Measurements from ENCODE around the gene BCAP31. TPM values are rescaled to one million over a fixed set of nuclear protein-coding genes. Genes with fewer than 3 reads are reported as not detected.

Gene BCAP31
- total RNA-seq, 1 experiment from 2014 or later: 150 TPM

GRCh38 chrX:153727123-153727931, 3.1 kb upstream of the BCAP31 start (continued):
- TF ChIP-seq E2F5 (CRISPR knock-in tag; IDR thresholded peaks at IDR 0.05) (no peak), GTF2I (CRISPR knock-in tag; conservative IDR thresholded peaks at IDR 0.05) (no peak), AR (CRISPR knock-in tag; IDR thresholded peaks at IDR 0.05) (no peak), ZNF281 (CRISPR knock-in tag; IDR thresholded peaks at IDR 0.05) (no peak), USF2 (CRISPR knock-in tag; IDR thresholded peaks at IDR 0.05) (no peak), SMAD4 (CRISPR knock-in tag; IDR thresholded peaks at IDR 0.05) (no peak)

GRCh38 chrX:153726286-153727122, 2.3 kb upstream of the BCAP31 start:
- ATAC-seq: peak; percentile 60
- H3K27ac Mint-ChIP-seq: peak overlapping the region; percentile 76
- POLR2A ChIA-PET: interaction anchor here (0.6 to 1.1 kb wide), 2 partner anchors 199 to 200 kb away, joined by 3 to 4 read pairs; partner anchors contain the start of gene ARHGAP4
- no peak for TF ChIP-seq KAT7 (CRISPR knock-in tag; IDR thresholded peaks at IDR 0.05; ENCODE audit: borderline replicate concordance)
- TF ChIP-seq NR1H2 (CRISPR knock-in tag; IDR thresholded peaks at IDR 0.05): peak; percentile 33; the same call in 1 of the 2 replicates
- 0 out of 2 replicates have a peak, but pooled peaks have one; percentile 33 for TF ChIP-seq NFE2L1 (CRISPR knock-in tag; IDR thresholded peaks at IDR 0.05)
- TF ChIP-seq RORB (CRISPR knock-in tag; IDR thresholded peaks at IDR 0.05): no peak
- TF ChIP-seq ZBTB21 (CRISPR knock-in tag; IDR thresholded peaks at IDR 0.05; ENCODE audit: borderline replicate concordance): no peak
- no peak for TF ChIP-seq NFYB (CRISPR knock-in tag; conservative IDR thresholded peaks at IDR 0.05; ENCODE audit: low read depth)
- no peak for TF ChIP-seq MXD4 (CRISPR knock-in tag; IDR thresholded peaks at IDR 0.05; ENCODE audit: borderline replicate concordance)
- no peak for TF ChIP-seq FOXP1 (CRISPR knock-in tag; IDR thresholded peaks at IDR 0.05; ENCODE audit: borderline replicate concordance)
- peak; percentile 76 for TF ChIP-seq ZNF121 (CRISPR knock-in tag; IDR thresholded peaks at IDR 0.05)
- no peak for TF ChIP-seq NFATC4 (CRISPR knock-in tag; IDR thresholded peaks at IDR 0.05)
- no peak for TF ChIP-seq HMGXB4 (CRISPR knock-in tag; IDR thresholded peaks at IDR 0.05)
- no peak for TF ChIP-seq ELF4 (CRISPR knock-in tag; IDR thresholded peaks at IDR 0.05; ENCODE audit: low read depth)
- no peak for TF ChIP-seq USF2 (CRISPR knock-in tag; IDR thresholded peaks at IDR 0.05)
- TF ChIP-seq ATF3 (CRISPR knock-in tag; conservative IDR thresholded peaks at IDR 0.05): no peak

More at GRCh38 chrX:153726286-153727122, 2.3 kb upstream of the BCAP31 start:
- DNase-seq (ENCODE audit: low spot score): peak; percentile 82
- Mint-ChIP-seq H3K4me1 (peaks cover 18% of the 10 kb centered on the region), H3K9me3 (peaks cover 3% of the 10 kb centered on the region; the same call in 1 of the 2 replicates), H3K4me3 (no peak overlapping the region), H3K27me3 (ENCODE audit: low read depth) (no peaks in the 10 kb centered on the region; the same call in 1 of the 2 replicates), H3K36me3 (peaks cover 11% of the 10 kb centered on the region)
- CTCF ChIA-PET: interaction anchor here (0.6 to 1.8 kb wide), 9 partner anchors 10 to 256 kb away, joined by 3 to 5 read pairs (median 4); partner anchors contain the start of genes ARHGAP4, HAUS7 and SLC6A8

Measured in WTC11 (cell line).